Stomach (tissue), 9 donors: Measurements from ENCODE around the gene TRANK1. TPM values are rescaled to one million over a fixed set of nuclear protein-coding genes. Genes with fewer than 3 reads are reported as not detected.
A peak's percentile ranks its signal among the peaks of the same experiment; 100 is the strongest.

Experiments
- DNase-seq, 2 donors: peaks; one replicate each; pipeline versions ENCODE4 v3.0.0 to v3.0.0-alpha.2; 2013 to 2019
- H3K27ac ChIP-seq, 5 donors: fragments of 200-600 bp in 4 of 5; sonication (generic) in 4 of 5; one replicate each; pipeline ENCODE4 v1.5.1; 2013 to 2019; ENCODE audit warnings: mild to moderate bottlenecking in 1 of 5, moderate library complexity in 1 of 5
- H3K27me3 ChIP-seq, 3 donors: fragments of 200-600 bp; sonication (generic); one replicate each; pipeline ENCODE4 v1.5.1; 2017 to 2019; ENCODE audit warnings: mixed run types in 1 of 3
- H3K36me3 ChIP-seq, 4 donors: fragments of 200-600 bp; sonication (generic); 1 replicate in 3 of 4; 2 replicates in 1 of 4; pipeline ENCODE4 v1.5.1; 2016 to 2019
- H3K4me1 ChIP-seq, 4 donors: fragments of 200-600 bp; sonication (generic); one replicate each; pipeline ENCODE4 v1.5.1; 2016 to 2019
- H3K4me3 ChIP-seq, 4 donors: fragments of 200-600 bp; sonication (generic) in 3 of 4; one replicate each; pipeline ENCODE4 v1.5.1; 2016 to 2019; ENCODE audit warnings: mild to moderate bottlenecking in 1 of 4
- H3K9me3 ChIP-seq, 4 donors: fragments of 200-600 bp; sonication (generic); one replicate each; pipeline ENCODE4 v1.5.1; 2016 to 2019
- CTCF ChIP-seq, 7 experiments: fragments of 450-650 bp in 4 of 7; fragments of 200-600 bp in 3 of 7; sonication (generic) in 3 of 7; IDR thresholded peaks; one replicate each; pipeline ENCODE4 v1.5.1; 2016 to 2019; ENCODE audit warnings: antibody characterized with exemption in 7 of 7, control low read depth in 2 of 7, mild to moderate bottlenecking in 1 of 7
- EP300 ChIP-seq: sonication (generic); formaldehyde crosslinking; IDR thresholded peaks from one replicate; pipeline ENCODE4 v1.6.1; 2017; ENCODE audit warnings: antibody characterized with exemption
- POLR2A ChIP-seq, 4 donors: fragments of 450-650 bp; IDR thresholded peaks; one replicate each; pipeline ENCODE4 v1.6.1; 2016; ENCODE audit warnings: antibody characterized with exemption in 4 of 4, control low read depth in 2 of 4, mild to moderate bottlenecking in 1 of 4, moderate library complexity in 1 of 4
- POLR2AphosphoS5 ChIP-seq, 3 donors: sonication (generic); formaldehyde crosslinking; IDR thresholded peaks; one replicate each; pipeline ENCODE4 v1.6.1; 2016; ENCODE audit warnings: antibody characterized with exemption in 3 of 3
- WGBS, 5 donors: extraction: QIAGEN DNeasy Blood & Tissue Kit in 3 of 5; methylation state at CpG; one replicate each; pipeline versions ENCODE4 v1.1.5 to v1.1.7; 2013 to 2018; 5-methylcytosine and 5-hydroxymethylcytosine counted together
- intact Hi-C: fragments of 100-400 bp; cut with DNase I; formaldehyde crosslinking; loops from one replicate; pipeline ENCODE4 v1.15.1; 2023; ENCODE audit warnings: low total_unique reads
- polyA plus RNA-seq, 3 donors: library from polyadenylated mRNA; stranded (reverse); fragments of 200-250 nt; gene quantifications; one replicate each; pipeline ENCODE4 v1.2.3, GENCODE V29; 2013
- total RNA-seq, 5 donors: library from RNA; depleted of rRNA; stranded (reverse); fragments of >200 nt; gene quantifications; one replicate each; pipeline versions ENCODE4 v1.1.0 to v1.2.3, GENCODE V29; 2014 to 2016
- donor health status: healthy with polysubstance abuse.
- donor health status: Bipolar disorder and iron deficiency.
- donor health status: healthy.

The TRANK1 gene
- total and polyA plus RNA-seq, 8 donors, result 1.2 to 27.2 (median 6.4) TPM

DNA sequence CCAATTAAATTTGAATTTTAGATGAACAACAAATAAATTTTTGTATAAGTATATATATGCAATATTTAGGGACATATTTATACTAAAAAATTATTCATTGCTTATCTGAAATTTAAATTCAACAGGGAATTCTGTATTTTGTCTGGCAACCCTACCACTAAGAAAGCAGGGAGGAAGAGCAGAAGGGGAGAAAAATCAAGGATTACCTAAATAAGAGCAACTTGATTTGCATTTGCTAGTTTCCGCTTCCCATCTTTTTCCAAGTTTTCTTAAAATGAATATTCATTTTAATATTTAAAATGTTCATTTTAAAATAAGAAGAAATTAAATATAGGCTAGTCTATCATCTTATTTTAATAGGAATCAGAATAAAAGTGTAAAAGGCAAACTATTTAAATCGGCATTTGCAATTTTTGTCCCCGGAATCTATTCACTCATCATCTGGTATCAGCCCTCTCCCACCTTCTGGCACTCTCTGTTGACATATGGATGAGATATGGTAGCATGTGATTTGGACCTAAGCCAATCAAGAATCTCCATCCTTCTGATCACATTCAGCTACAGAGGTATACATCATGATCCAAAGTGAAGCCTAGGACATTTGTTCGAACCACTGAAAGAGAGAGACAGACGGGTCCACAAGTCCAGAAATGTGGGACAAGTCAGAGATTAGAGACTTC is 82.6 kb downstream of the TRANK1 start:
- Histone ChIP-seq H3K4me1 (no peaks in the 10 kb centered on the region), H3K27me3 (no peaks in the 10 kb centered on the region), H3K36me3 (peaks cover 18 to 69% (median 59%) of the 10 kb centered on the region in 4 donors), H3K9me3 (no peaks in the 10 kb centered on the region), H3K4me3 (no peak overlapping the region), H3K27ac (no peak overlapping the region)
- intact Hi-C loops, result no loop called here
- 95 to 97% (median 97%) methylated on average over 5 of the region's 5 CpGs for WGBS, 5 donors
- DNase-seq, result no peak
- no peak for TF ChIP-seq POLR2AphosphoS5 (IDR thresholded peaks at IDR 0.05)
- TF ChIP-seq POLR2A (IDR thresholded peaks at IDR 0.05), result no peak

DNA sequence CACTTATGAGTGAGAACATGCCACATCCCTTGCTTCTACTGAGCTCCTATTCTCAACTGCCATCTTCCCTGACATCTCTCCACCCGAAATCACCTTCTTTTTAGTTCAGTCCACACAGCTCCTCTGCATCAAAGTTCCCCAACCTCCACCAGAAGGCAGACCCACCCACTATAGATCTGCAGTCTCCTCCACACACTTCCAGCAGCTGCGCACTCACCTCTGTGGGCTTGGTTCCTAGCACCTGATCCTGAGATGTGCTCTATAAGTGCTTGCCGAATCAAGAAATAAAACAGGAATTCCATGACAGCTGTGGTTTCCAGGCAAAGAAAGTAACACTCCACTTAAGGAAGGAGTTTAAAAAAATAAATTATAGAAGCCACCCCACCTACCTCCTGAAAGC is 85.4 kb downstream of the TRANK1 start:
- Histone ChIP-seq H3K4me1 (no peaks in the 10 kb centered on the region), H3K4me3 (no peak overlapping the region), H3K27me3 (no peaks in the 10 kb centered on the region), H3K27ac (no peak overlapping the region), H3K36me3 (peaks cover 27 to 89% (median 86%) of the 10 kb centered on the region in 4 donors), H3K9me3 (no peaks in the 10 kb centered on the region)
- intact Hi-C loops, result no loop called here
- 91 to 99% (median 97%) methylated on average over 3 of the region's 3 CpGs for WGBS, 5 donors
- DNase-seq, result no peak
- TF ChIP-seq EP300, result no peak
- no peak for TF ChIP-seq CTCF (IDR thresholded peaks at IDR 0.05)
- no peak for TF ChIP-seq POLR2AphosphoS5 (IDR thresholded peaks at IDR 0.05)
- TF ChIP-seq POLR2A (IDR thresholded peaks at IDR 0.05), result no peak

GRCh38 chr3:36852071-36852470 is 92.8 kb downstream of the TRANK1 start:
- no peak for TF ChIP-seq EP300
- TF ChIP-seq CTCF (IDR thresholded peaks at IDR 0.05), result no peak
- TF ChIP-seq POLR2A (IDR thresholded peaks at IDR 0.05), result no peak
- TF ChIP-seq POLR2AphosphoS5 (IDR thresholded peaks at IDR 0.05), result no peak
- 69 to 86% (median 84%) methylated on average over 3 of the region's 3 CpGs for WGBS, 5 donors
- no peak overlapping the region for H3K4me3 ChIP-seq
- intact Hi-C loops, result no loop called here
- peak in 1 of 2 donors; percentile 23 for DNase-seq
- H3K9me3 ChIP-seq, result no peaks in the 10 kb centered on the region
- peaks cover 22 to 92% (median 80%) of the 10 kb centered on the region in 4 donors for H3K36me3 ChIP-seq
- H3K27me3 ChIP-seq, result no peaks in the 10 kb centered on the region
- H3K27ac ChIP-seq, result no peak overlapping the region
- H3K4me1 ChIP-seq, result no peaks in the 10 kb centered on the region

DNA sequence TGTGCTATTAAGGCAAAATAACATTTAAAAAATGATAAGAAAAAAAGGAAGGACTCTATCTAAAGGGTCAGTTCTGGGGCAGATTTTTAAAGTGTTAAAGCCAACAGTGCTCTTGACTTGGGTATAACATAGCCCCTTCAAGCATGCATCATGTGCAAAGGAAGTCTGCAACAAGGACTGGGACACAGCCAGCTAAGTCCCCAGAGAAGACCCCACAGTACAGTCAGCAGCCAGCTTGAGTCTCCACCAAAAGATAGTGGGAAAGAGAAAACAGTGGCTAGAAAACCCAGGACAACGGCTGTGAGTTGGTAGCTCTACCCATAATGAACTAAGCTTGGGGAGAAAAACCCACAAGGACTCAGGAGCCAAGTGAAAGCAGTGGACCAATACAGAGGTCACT is 94.1 kb downstream of the TRANK1 start:
- Histone ChIP-seq H3K9me3 (no peaks in the 10 kb centered on the region), H3K27me3 (no peaks in the 10 kb centered on the region), H3K4me3 (no peak overlapping the region), H3K36me3 (peaks cover 19 to 92% (median 80%) of the 10 kb centered on the region in 4 donors), H3K27ac (no peak overlapping the region), H3K4me1 (no peaks in the 10 kb centered on the region)
- TF ChIP-seq CTCF (IDR thresholded peaks at IDR 0.05), result no peak
- no peak for TF ChIP-seq POLR2AphosphoS5 (IDR thresholded peaks at IDR 0.05)
- intact Hi-C loops, result no loop called here
- DNase-seq, result peak in 1 of 2 donors; percentile 17
- 82 to 97% (median 93%) methylated on average over 1 of the region's 1 CpG for WGBS, 5 donors

- TF ChIP-seq CTCF (IDR thresholded peaks at IDR 0.05) (no peak), EP300 (no peak), POLR2A (IDR thresholded peaks at IDR 0.05) (no peak), POLR2AphosphoS5 (IDR thresholded peaks at IDR 0.05) (no peak)
- no peaks in the 10 kb centered on the region for H3K4me1 ChIP-seq
- intact Hi-C loops, result no loop called here
- 92 to 96% (median 94%) methylated on average over 1 of the region's 1 CpG for WGBS, 5 donors
- no peaks in the 10 kb centered on the region for H3K27me3 ChIP-seq
- peaks cover 20 to 87% (median 85%) of the 10 kb centered on the region in 4 donors for H3K36me3 ChIP-seq
- H3K27ac ChIP-seq, result no peak overlapping the region
- DNase-seq, result no peak
- H3K9me3 ChIP-seq, result peaks cover 0 to 5% (median 1%) of the 10 kb centered on the region in 4 donors
- H3K4me3 ChIP-seq, result no peak overlapping the region
These were observed 98.4 kb downstream of the TRANK1 start for GRCh38 chr3:36846406-36846805.
